HG02970 (cell line): ENCODE data around the gene CCDC149.

Source experiments
- ATAC-seq: cut with Tn5 transposase; IDR thresholded peaks from one replicate; pipeline ENCODE4 v1.9.1; 2021; ENCODE audit warnings: mild to moderate bottlenecking, moderate library complexity, moderate number of reproducible peaks; ENCODE audit not compliant: unreplicated experiment, low FRiP score

The CCDC149 gene

DNA sequence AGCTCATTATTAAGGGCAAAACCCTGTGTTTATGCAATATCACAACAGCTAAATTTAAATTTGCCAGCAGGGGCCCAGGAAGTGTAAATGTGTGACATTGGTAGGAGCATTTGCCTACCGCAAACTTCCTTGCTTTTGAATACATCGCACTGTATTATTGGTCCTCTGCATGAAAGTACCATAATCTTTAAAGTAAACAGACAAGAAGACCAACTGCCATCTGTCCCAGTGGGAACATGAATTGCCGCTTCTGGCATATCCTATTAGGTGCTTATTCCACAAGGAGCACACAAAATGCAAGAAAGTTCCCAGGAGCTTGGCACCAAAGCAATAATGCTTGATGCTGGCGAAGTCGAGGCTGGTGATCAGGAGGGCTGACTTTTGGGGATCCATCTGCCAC is 66.1 kb downstream of the CCDC149 start:
- no peak for ATAC-seq

DNA sequence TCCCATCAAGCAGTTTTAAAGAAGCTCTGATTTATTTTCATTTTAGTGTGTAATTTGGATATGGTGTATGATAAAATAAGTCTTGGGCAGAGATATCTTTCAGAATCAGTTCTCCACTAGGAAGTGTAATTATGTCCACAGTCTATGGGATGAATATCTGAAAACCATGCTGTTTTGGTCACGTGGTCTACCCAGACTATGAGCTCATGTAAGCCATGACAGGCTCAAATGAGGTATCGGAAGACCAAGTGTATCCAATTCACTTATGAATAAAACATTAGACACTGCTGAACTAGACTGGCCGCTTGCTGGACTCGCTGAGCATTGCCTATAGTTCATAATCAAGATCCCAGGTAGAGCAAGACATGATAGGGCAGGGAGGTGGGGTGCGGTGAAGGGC is 66.9 kb downstream of the CCDC149 start:
- ATAC-seq, result no peak

DNA sequence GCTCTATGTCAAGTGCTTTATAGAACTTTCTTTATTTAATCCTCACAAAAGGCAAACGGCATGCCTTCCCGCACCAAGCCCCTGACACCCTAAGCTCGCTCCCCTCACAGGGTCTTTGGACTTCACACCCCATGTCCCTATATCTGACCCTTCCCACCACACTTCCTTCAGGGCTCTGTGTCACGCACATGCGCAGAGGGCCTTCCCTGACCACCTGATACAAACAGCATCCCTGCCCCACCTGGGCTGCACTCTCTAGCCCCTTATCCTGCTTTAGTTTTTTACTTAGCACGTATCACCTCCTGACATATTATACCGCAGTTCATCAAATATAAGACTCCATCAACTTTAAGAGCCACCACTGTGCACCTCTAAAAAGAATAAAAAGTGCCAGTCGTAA is 67.7 kb downstream of the CCDC149 start:
- ATAC-seq, result no peak

DNA sequence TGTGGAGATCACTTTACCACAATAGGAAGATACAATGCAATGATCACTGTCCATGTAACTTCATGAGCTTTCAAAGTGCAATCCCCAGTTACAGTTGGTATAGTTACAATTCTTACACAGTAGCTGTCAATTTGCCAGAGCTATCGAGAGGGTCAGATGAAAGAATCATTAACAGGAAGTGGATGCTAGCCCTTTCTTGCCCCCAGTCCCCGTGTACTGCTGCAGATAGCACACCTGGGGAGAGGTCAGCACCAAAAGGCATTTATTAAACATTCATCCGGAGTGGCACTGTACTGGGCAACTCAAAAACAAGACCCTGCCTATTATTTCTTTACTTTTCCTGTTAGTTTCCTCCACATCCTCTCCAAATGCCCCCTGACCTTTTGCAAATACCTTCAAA is 69.7 kb downstream of the CCDC149 start:
- no peak for ATAC-seq

DNA sequence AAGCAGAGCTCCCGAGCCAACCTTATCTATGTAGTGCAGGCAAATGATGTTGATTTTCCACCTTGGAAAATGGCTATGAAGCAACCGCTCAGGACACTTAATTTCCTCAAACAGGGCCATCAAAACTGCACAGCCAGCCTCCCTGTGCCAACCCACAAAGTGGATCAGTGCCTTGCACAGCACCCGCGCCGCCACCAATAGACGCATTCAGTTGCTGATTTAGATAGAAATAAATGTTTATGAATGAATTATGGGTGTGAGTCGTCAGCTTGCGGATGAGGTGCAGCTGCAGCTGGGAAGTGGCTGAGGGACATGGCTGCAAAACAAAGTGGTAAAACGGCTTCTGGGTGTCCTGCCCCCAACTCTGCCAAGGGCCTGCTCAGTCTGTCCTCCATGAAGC is 70.5 kb downstream of the CCDC149 start:
- no peak for ATAC-seq

DNA sequence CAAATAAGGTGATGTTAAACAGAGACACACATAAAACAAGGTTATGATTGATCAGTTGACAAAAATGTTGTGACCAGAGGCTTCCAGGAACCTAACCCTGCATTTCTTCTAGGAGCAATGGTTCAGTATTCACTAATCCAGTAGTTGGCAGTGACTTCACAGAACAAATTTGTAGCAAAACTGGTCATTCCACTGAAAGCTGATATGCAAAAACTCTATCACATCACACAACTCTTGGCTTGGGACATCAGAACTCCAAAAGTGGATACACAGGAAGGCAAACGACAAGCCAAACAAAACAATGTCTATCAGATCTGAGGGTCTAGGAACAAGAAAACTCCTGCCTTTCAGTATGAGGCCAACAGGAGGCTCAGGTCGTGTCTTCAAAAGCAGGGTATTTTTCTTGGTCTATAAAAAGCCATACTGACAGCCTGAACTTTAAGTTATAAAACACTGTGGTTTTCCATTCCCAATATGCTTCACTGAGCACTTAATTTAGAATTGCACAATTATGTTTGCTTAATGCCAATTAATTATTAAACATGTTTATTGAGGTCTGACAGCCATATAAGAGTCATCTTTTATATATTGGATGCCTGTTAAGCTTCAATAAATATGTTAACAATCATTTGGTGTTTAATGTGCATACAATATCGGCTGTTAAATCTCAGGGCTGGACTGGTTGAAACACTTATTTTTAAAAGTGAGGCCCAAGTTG is 71.9 kb downstream of the CCDC149 start:
- no peak for ATAC-seq

DNA sequence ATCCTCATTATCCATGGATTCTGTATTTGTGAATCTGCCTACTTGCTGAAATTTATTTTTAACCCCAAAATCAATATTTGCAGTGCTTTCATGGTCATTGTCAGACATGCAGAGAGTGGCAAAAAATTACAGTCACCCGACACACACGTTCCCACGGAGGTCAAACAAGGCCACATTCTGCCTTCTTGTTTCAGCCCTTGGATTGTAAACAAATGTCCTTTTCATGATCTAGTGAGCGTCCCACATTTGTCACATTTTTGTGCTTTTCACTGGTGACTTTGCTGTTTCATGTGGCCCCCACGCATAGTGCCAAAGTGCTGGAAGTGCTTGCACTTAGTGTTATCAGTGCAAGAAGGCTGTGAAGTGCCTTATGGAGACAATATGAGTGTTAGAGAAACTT is 72.5 kb downstream of the CCDC149 start:
- ATAC-seq, result no peak

DNA sequence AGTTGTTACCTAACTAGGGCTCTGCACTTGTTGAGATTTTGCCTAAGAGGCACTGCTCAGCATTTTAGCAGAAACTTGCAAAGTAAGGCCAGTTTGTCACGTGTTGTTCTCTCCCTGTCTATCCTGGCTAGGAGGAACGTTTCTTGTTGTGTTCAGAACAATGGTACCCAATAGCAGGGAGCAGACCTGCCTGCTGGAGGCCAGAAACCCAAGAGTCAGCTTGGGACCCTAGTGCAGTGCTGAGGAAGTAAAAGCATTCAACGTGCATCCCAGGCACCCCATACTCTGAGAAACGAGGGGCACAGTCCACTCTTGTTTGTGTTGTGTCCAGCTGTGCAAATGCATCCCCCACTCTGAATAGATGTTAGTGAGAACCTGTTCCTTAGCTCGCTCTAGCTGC is 75.1 kb downstream of the CCDC149 start:
- no peak for ATAC-seq

DNA sequence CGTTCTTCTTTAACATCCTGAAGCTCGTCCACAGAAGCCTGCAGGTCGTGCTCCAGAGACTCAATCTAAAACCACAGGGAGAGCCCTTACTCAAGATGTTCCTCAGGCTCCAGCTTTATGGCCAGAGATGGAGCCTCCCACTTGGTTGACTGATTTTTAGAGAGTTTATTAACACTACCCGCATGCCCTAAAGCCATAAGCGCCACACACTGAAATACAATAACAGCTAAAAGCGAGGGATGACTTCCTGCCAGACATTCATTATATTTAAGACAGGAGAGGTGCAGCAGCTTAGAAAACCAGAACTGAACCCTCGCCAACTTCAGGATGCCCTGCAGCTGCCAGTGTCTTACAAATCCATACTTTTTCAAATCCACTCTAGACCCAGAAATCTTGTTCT is 75.5 kb downstream of the CCDC149 start:
- no peak for ATAC-seq

DNA sequence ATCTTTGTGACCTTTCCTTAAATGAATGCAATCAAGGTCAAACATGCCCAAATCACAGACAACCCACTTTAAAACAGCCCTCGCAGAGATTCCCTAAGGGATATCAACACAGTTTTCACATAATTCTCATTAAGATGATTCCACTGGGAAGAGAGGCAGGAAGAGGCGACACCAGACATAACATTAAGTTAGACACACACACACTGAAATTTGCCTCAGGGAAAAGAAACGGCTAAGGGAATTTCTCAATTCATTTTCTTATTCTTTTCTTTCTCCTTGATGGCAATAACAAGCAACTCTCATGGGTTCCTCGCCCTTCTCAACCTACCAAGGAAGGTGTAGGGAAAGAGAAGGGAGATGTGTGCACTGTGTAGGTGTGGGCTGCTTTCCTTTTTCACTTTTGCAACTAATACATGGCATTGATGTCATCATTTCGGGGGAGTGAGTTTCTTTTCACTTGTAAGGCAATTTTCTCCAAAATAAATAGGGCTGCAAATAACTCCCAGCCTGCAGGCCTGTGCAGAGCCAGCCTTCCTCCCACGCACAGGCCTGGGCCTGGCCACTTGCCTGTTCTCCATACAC is 76.1 kb downstream of the CCDC149 start:
- ATAC-seq, result no peak

DNA sequence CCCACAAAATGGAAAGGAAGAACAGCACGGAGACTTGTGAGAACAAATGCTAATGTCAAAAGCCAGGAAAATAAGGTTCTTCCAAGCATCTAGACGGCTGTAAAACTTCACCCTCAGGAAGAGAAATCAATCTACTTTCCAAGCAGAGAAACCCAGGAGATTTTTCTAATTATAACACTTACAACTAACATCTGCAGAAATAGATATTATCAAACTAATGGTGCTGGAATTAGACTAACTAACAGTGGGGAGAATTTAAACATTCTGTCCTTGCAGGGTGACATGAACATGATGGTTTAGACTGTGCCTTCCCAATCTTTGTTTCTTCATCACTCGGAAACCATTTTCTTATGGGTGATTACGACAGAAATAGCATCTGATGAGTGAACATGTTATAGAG is 77.1 kb downstream of the CCDC149 start:
- ATAC-seq, result no peak

DNA sequence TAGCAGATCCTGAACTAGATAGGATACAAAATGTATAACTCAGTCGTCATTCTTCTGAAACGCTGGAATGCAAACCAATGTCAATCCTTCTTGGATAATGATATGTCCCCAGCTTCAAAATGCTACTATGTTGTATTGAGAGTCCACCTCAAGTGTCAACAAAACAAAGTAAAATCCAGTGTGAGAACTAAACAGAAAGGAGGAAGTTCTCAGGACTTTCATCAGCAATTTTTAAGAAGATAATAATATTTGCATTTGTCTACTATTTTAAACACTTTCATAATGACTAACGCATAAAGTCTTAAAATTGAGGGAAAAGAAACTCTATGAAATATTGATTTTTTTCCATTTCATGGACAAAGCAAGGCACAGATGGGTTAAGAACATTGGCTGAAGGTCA is 81.2 kb downstream of the CCDC149 start:
- no peak for ATAC-seq

DNA sequence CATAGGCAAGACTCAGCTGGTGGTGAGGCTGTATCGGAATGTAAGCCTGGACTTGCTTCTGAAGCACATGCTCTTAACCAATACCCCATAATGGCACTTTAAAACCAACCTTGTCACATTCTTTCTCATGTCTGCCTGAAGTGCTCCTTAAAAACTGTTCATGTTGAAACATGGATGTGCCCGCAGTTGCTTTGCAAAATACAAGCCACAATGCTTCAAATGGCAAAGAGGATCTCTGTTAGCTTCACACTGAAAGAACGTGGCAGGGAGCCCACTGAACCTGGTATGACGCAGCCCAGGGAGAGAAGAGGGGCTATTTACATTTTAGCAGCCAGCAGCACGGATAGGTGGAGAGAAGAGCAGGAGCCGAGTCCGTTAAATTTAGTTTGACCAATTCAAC is 88.1 kb downstream of the CCDC149 start:
- ATAC-seq, result no peak

DNA sequence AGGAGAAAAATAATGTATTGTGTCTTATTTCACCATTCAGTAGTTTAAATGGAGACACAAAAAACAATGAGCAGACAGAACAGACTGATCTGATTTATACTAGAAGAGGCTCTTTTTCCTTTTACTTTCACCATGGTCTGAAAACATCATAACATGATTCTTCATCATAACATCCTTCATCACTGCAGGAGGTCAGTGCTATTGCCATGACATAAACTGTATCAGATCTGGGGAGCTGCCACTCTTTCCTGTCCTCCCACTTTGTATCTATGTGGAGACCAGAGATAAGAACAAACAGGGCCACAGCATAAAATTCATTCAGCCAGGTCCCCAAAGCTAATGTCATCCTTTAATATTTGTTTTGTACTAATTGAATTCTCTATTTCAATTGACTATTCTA is 92.3 kb downstream of the CCDC149 start:
- ATAC-seq, result no peak

DNA sequence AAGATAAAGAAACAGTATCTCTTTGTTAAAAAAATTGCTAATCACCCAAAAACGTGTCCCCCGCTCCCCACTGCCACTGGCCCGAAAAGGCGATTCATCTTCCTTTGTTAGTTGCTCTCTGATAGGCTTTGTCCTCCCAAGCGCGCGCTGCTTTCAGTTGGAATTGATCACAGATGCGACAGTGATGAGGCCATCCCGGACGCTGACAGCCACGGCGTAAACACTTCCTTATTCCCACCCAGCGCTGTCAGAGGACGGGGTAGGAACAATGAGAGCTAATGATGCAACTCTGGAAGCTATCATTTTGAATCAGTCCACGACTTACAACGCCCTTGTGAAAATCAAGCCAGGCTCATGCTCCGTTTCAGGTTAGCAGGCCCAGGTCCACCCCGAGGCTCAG is 96.0 kb downstream of the CCDC149 start:
- ATAC-seq, result no peak

DNA sequence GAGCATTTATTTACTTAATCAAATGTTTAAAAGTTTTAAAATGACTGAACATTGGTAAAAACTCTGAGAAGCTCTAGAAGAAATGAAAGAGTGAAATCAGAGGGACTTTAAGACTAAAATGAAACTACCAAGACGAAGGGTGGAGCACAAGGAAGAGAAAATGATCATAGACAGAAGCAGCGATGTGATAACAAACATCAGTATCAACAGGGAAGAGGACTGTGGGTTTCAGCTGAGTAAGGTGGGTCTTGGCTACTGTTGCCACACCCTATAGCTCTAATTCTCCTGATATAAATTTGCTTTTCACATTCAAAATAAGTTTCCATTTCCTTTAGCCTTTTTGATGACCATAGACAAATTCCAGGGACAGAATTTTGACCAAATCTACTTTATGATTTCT is 99.1 kb downstream of the CCDC149 start:
- ATAC-seq, result no peak

DNA sequence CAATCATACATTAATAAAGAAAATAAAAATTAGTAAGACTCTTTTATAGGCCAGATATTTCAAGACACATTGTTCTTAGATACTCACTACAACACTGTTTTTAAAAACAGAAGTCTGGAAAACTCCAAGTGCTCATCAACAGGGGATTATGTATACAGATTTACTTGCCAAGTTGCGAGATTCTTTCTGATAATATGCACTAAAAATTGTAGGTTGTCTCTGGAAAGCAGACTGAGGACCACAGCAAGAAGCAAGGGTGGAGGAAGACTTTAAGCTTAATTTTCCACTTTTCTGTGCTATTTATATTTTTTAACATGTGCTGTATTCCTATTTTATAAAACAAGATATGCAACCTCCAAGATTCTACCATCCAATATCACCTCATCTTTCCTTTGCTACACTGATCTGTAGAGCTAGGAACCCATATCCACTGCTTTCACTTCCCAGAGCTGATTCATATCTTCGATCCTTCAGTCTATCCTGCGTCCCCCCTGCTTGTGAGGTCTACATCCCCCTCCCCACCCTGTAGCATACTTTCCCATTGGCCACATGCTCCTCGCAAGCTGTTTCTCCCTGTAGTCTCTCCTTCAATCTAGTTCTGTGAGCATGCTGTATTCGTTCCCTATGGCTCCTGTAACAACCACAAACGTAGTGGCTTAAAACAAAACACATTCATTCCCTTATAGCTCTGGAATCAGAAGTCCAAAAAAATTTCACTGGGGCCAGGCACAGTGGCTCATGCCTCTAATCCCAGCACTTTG is 101.8 kb downstream of the CCDC149 start:
- ATAC-seq, result no peak

DNA sequence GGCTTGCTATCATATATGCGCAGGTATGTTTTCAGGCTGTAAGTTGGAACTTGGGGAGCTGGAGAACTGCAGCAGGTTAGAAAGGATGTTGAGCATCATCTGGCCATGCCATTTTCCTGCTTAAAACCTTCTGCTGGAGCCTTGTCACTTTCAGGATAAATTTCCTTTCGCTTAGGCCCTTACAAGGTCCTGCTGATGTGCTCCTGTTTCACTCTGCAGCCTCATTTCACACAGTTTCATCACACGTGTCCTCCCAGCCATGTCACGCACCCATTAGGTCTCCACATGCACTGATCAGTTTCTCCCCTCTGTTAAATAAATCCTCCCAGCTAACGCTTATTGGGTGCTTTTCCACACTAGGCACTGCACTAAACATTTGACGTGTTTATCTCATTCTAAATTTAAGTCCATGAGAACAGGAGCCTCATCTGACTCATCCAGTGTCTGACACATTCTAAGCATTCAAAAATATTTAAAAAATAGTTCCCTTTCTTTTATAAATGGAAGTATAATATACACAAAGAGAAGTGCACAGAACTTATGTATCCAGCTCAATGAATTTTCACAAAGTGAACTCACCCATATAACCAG is 102.9 kb downstream of the CCDC149 start:
- no peak for ATAC-seq

DNA sequence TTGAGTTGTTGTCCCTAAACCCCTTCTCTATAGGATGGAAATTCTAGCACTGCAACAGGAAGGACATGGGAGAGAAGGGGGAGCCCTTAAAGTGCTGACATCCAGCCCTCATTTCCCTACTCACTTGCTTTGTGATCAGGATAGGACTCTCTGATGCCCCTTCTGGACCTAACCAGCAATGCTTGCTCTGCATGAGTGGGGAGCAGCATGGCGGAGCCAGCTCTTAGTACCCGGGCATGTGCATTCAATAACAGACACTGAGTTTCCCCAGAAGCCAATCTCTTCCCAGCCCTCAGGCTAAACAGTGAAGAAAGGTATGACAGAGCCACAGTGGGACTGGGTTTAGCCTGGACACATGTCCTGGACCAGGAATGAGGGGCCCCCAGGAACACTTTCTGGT is 103.5 kb downstream of the CCDC149 start:
- ATAC-seq, result no peak

DNA sequence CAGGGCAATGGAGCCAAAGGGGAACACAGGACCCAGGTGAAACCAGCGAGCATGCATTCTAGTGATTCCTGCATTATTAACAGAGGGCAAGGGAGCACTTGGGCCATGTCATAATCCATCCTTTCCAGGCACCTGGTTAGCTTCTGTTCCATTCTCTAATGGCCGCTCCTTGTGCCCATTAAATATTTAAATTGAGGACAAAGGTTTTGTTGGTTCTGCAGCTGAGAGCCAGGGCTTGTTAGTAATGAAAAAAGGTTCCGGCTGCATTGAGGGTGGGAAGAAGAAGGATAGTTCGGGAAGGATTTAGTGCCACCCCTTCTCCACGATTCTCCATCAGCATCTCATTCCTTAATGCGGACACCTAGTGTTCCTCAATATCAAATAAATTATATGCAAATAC is 103.9 kb downstream of the CCDC149 start:
- no peak for ATAC-seq

DNA sequence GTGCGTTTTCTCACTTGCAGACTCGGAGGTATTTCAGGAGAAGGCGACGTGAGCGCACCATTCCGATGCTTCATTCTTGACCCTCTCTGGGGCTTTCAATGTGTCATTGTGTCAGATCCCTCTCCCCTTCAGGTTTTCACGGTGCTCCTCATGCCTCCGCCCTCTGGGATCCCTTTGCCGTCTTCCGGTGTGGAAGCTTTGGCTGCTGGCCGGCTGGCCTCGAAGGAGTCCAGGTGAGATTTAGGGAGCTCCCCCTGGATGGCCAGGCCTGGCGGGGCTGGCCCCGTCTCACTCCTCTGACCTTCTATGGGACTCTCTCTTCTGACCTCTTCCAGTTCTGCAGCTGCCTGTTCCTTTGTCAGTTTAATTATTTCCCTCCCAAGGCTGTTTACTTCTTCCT is 104.6 kb downstream of the CCDC149 start:
- no peak for ATAC-seq

DNA sequence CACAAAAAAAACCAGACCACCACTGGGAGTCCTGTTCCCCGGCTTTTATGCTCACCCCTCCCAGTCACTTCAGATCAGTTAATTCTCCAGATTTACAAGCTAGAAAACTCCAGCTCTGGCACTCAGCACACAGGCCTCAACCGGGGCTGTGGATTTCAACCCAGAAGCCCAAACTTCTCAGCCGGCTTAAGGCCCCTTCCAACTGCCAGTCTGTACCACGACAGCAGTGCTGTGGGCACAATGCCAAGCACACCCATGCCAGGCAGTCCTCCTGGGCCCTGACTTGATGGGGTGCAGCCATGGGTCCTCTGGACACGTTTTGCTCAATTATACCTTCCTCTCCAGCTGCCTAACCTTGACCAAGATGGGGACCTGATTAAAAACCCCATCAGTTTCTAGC is 105.2 kb downstream of the CCDC149 start:
- ATAC-seq, result no peak
